ENCODE measurements around the gene PTPRA. TPM values are rescaled to one million over a fixed set of nuclear protein-coding genes. Genes with fewer than 3 reads are reported as not detected.

Gene PTPRA
- polyA plus RNA-seq, 3 donors = 13.0 to 41.9 (median 13.1) TPM

GRCh38 chr20:2847802-2848201 is 25.5 kb upstream of the PTPRA start:
- H3K27ac ChIP-seq (ENCODE audit: low read depth in 1 of 2, low read length in 2 of 2) = no peak overlapping the region
- H3K4me3 ChIP-seq (replicated peaks in 1 of 3; ENCODE audit: low read depth in 2 of 3, low read length in 3 of 3) = no peak overlapping the region
- H3K27me3 Mint-ChIP-seq (ENCODE audit: low read depth in 3 of 3) = peaks cover 0 to 3% (median 0%) of the 10 kb centered on the region in 3 donors
- no peak overlapping the region for H3K9ac ChIP-seq (ENCODE audit: insufficient read depth, low read length, poor library complexity, severe bottlenecking)
- H3K4me1 Mint-ChIP-seq = peaks cover 25% of the 10 kb centered on the region
- TF ChIP-seq CTCF (IDR thresholded peaks at IDR 0.05) = no peak
- peaks cover 24 to 27% of the 10 kb centered on the region in 2 donors for H3K36me3 Mint-ChIP-seq
- no peak overlapping the region for H3K27ac Mint-ChIP-seq
- no peaks in the 10 kb centered on the region for H3K9me3 ChIP-seq (replicated peaks in 1 of 2; ENCODE audit: control insufficient read depth in 1 of 2, insufficient read depth in 1 of 2, low read length in 2 of 2)
- H3K27me3 ChIP-seq (ENCODE audit: control insufficient read depth in 2 of 2, insufficient read depth in 2 of 2, low read length in 2 of 2) = no peaks in the 10 kb centered on the region
- peaks cover 50% of the 10 kb centered on the region for H4K20me1 ChIP-seq (ENCODE audit: insufficient read depth, low read length)
- peaks cover 5% of the 10 kb centered on the region in 2 donors for H3K4me1 ChIP-seq (ENCODE audit: control insufficient read depth in 1 of 2, insufficient read depth in 2 of 2, low read length in 2 of 2)
- H3K4me2 ChIP-seq (replicated peaks; ENCODE audit: extremely low read depth, low read length, poor library complexity, severe bottlenecking) = no peak overlapping the region
- 100% methylated on average over 4 of the region's 4 CpGs for WGBS (ENCODE audit: insufficient coverage)
- H3K36me3 ChIP-seq (replicated peaks in 1 of 2; ENCODE audit: control insufficient read depth in 1 of 2, insufficient read depth in 2 of 2, low read length in 2 of 2) = peaks cover 0 to 24% of the 10 kb centered on the region in 2 donors
- H3K4me3 Mint-ChIP-seq = no peak overlapping the region
- H2AFZ ChIP-seq (ENCODE audit: insufficient read depth, low read depth, low read length, poor library complexity, severe bottlenecking) = no peak overlapping the region
- no peaks in the 10 kb centered on the region for H3K79me2 ChIP-seq (ENCODE audit: insufficient read depth, low read length)
- peaks cover 0 to 2% (median 0%) of the 10 kb centered on the region in 7 donors for H3K9me3 Mint-ChIP-seq
- no peak for DNase-seq
- intact Hi-C loops (cut with micrococcal nuclease) = no loop called here

GRCh38 chr20:2849529-2849928 is 23.8 kb upstream of the PTPRA start:
- peaks cover 16% of the 10 kb centered on the region for H3K4me1 Mint-ChIP-seq
- H3K27me3 Mint-ChIP-seq (ENCODE audit: low read depth in 3 of 3) = peaks cover 0 to 3% (median 0%) of the 10 kb centered on the region in 3 donors
- no peak overlapping the region for H2AFZ ChIP-seq (ENCODE audit: insufficient read depth, low read depth, low read length, poor library complexity, severe bottlenecking)
- H3K27ac ChIP-seq (ENCODE audit: low read depth in 1 of 2, low read length in 2 of 2) = no peak overlapping the region
- H3K4me3 ChIP-seq (replicated peaks in 1 of 3; ENCODE audit: low read depth in 2 of 3, low read length in 3 of 3) = no peak overlapping the region
- H3K4me1 ChIP-seq (ENCODE audit: control insufficient read depth in 1 of 2, insufficient read depth in 2 of 2, low read length in 2 of 2) = peaks cover 5% of the 10 kb centered on the region in 2 donors
- no peaks in the 10 kb centered on the region for H3K79me2 ChIP-seq (ENCODE audit: insufficient read depth, low read length)
- peak overlapping the region in 1 of 7 donors; percentile 40 for H3K27ac Mint-ChIP-seq
- H3K9ac ChIP-seq (ENCODE audit: insufficient read depth, low read length, poor library complexity, severe bottlenecking) = no peak overlapping the region
- 79% methylated on average over 3 of the region's 4 CpGs for WGBS (ENCODE audit: insufficient coverage)
- intact Hi-C loops (cut with micrococcal nuclease) = no loop called here
- H3K4me3 Mint-ChIP-seq = no peak overlapping the region
- H3K9me3 ChIP-seq (replicated peaks in 1 of 2; ENCODE audit: control insufficient read depth in 1 of 2, insufficient read depth in 1 of 2, low read length in 2 of 2) = no peaks in the 10 kb centered on the region
- H3K27me3 ChIP-seq (ENCODE audit: control insufficient read depth in 2 of 2, insufficient read depth in 2 of 2, low read length in 2 of 2) = no peaks in the 10 kb centered on the region
- no peak for TF ChIP-seq CTCF (IDR thresholded peaks at IDR 0.05)
- no peak overlapping the region for H3K4me2 ChIP-seq (replicated peaks; ENCODE audit: extremely low read depth, low read length, poor library complexity, severe bottlenecking)
- H4K20me1 ChIP-seq (ENCODE audit: insufficient read depth, low read length) = peaks cover 34% of the 10 kb centered on the region
- peaks cover 0 to 14% of the 10 kb centered on the region in 2 donors for H3K36me3 ChIP-seq (replicated peaks in 1 of 2; ENCODE audit: control insufficient read depth in 1 of 2, insufficient read depth in 2 of 2, low read length in 2 of 2)
- H3K9me3 Mint-ChIP-seq = peaks cover 0 to 2% (median 0%) of the 10 kb centered on the region in 7 donors
- peaks cover 23 to 24% of the 10 kb centered on the region in 2 donors for H3K36me3 Mint-ChIP-seq
- no peak for DNase-seq
